OCI-LY7 (cell line): ENCODE data around the gene ORC4. TPM values are rescaled to one million over a fixed set of nuclear protein-coding genes. Genes with fewer than 3 reads are reported as not detected.

Experiments used
- BruUV-seq: library from RNA; stranded (reverse); fragments of 400-500 nt; replicated peaks from 2 replicates; lab custom pipeline; 2021; lab: Mats Ljungman, UMichigan
- CTCF ChIA-PET: fragments of 300-600 bp; sonication (Branson Sonifier 250); formaldehyde crosslinking; loops from one replicate; lab custom pipeline; 2022; ENCODE audit warnings: antibody characterized with exemption; ENCODE audit not compliant: unreplicated experiment; lab: Charles Lee
- POLR2A ChIA-PET: fragments of 300-600 bp; sonication (Branson Sonifier 250); formaldehyde crosslinking; loops from one replicate; lab custom pipeline; 2022; ENCODE audit warnings: antibody characterized with exemption; lab: Charles Lee
- DNase-seq: peaks from one replicate; pipeline ENCODE4 v3.0.0-alpha.2; 2015; ENCODE audit warnings: low spot score
- H2AFZ ChIP-seq: fragments of 200-600 bp; sonication (generic), shearing (Covaris generic); 2 replicates; pipeline ENCODE4 v1.6.1; 2014; ENCODE audit warnings: mild to moderate bottlenecking, antibody characterized with exemption, low read length, moderate library complexity
- H3K27ac ChIP-seq: fragments of 200-600 bp; sonication (generic); 2 replicates; pipeline ENCODE4 v1.5.1; 2014; ENCODE audit warnings: mixed run types, low read depth, mild to moderate bottlenecking, moderate library complexity, low read length, inconsistent platforms; ENCODE audit not compliant: poor library complexity, severe bottlenecking
- H3K36me3 ChIP-seq: fragments of 200-600 bp; sonication (generic); 2 replicates; pipeline ENCODE4 v1.6.1; 2014; ENCODE audit warnings: mild to moderate bottlenecking, antibody characterized with exemption, low read length, moderate library complexity, mixed read lengths; ENCODE audit not compliant: insufficient read depth
- H3K4me1 ChIP-seq: fragments of 200-600 bp; sonication (generic); 2 replicates; pipeline ENCODE4 v1.5.1; 2014; ENCODE audit warnings: mild to moderate bottlenecking, low read length; ENCODE audit not compliant: insufficient read depth, poor library complexity, severe bottlenecking
- H3K4me2 ChIP-seq: fragments of 200-600 bp; sonication (generic); 2 replicates; pipeline ENCODE4 v1.6.1; 2014; ENCODE audit warnings: mild to moderate bottlenecking, low read length
- H3K4me3 ChIP-seq: fragments of 200-600 bp; sonication (generic); 2 replicates; pipeline ENCODE4 v1.5.1; 2014; ENCODE audit warnings: mild to moderate bottlenecking, low read depth, low read length; ENCODE audit not compliant: poor library complexity, severe bottlenecking
- H3K79me2 ChIP-seq: fragments of 200-600 bp; sonication (generic); 2 replicates; pipeline ENCODE4 v1.6.1; 2016; ENCODE audit warnings: low read depth, mild to moderate bottlenecking, low read length, moderate library complexity, mixed read lengths; ENCODE audit not compliant: insufficient read depth
- H3K9me2 ChIP-seq: fragments of 200-600 bp; sonication (generic); 2 replicates; pipeline ENCODE4 v1.6.1; 2016; ENCODE audit warnings: mild to moderate bottlenecking, low read length, mixed read lengths; ENCODE audit not compliant: insufficient read depth
- H3K9me3 ChIP-seq: fragments of 200-600 bp; sonication (generic); 2 replicates; pipeline ENCODE4 v1.6.1; 2014; ENCODE audit warnings: mild to moderate bottlenecking, mixed run types, low read length, mixed read lengths
- H4K20me1 ChIP-seq: fragments of 200-600 bp; sonication (generic); 2 replicates; pipeline ENCODE4 v1.6.1; 2014; ENCODE audit warnings: mild to moderate bottlenecking, antibody characterized with exemption, low read length, moderate library complexity, mixed read lengths; ENCODE audit not compliant: insufficient read depth
- EZH2phosphoT487 ChIP-seq: fragments of 200-600 bp; sonication (generic); IDR thresholded peaks from 2 replicates; pipeline ENCODE4 v1.6.1; 2018; ENCODE audit warnings: low read depth, borderline replicate concordance, mild to moderate bottlenecking, mixed run types, antibody characterized with exemption, low read length, moderate library complexity, mixed read lengths
- intact Hi-C: fragments of 100-400 bp; cut with micrococcal nuclease; formaldehyde crosslinking; loops from one replicate; pipeline ENCODE4 v1.10.0; 2022; ENCODE audit not compliant: unreplicated experiment
- total RNA-seq, 2 experiments: library from RNA; depleted of rRNA in 1 of 2; stranded (reverse); fragments of >200 nt in 1 of 2; shearing (Covaris generic) in 1 of 2; gene quantifications; 2 replicates each; pipeline ENCODE4 v1.2.3, GENCODE V29; 2014 to 2022
- TF ChIP-seq, protein P1 (sequence below): fragments of 200-600 bp; sonication (generic); conservative IDR thresholded peaks from 2 replicates; pipeline ENCODE4 v1.5.1; 2014; ENCODE audit warnings: mild to moderate bottlenecking, antibody characterized with exemption, low read length, moderate library complexity, mixed read lengths

ORC4 gene
- total RNA-seq, 2 experiments from 2014 or later: 20.3 to 37.4 TPM

DNA sequence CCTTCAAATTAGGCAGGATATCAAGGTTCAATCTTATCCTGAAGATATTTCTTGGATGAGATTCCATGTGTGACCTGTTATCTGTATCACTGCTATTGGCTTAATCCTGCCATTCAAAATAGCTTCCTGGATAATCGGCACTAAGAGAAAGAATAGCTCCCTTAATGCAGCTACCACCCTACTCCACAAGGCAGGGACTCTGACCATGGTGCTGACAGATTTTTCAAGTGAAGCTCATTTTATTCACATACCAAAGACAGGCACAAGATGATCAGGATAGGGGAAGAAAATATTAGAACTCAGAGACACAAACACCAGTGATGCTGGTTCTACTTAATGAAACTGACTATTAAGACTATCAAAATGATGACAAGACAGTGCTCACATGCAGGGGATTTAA, 74.9 kb downstream of the ORC4 start:
- Histone ChIP-seq H2AFZ (no peak overlapping the region), H3K4me1 (no peaks in the 10 kb centered on the region), H3K36me3 (no peaks in the 10 kb centered on the region; the same call in 1 of the 2 replicates), H3K79me2 (no peaks in the 10 kb centered on the region), H3K4me3 (no peak overlapping the region), H3K4me2 (no peak overlapping the region), H3K27ac (no peak overlapping the region), H3K9me2 (no peaks in the 10 kb centered on the region), H3K9me3 (no peaks in the 10 kb centered on the region), H4K20me1 (no peaks in the 10 kb centered on the region)
- POLR2A ChIA-PET: no interaction called here
- no peak for DNase-seq
- CTCF ChIA-PET: interaction anchor here (0.6 kb wide), 1 partner anchor 84 kb away, joined by 3 read pairs; no protein-coding TSS in a partner anchor
- BruUV-seq: no TSS peak
- intact Hi-C loops: no loop called here
- TF ChIP-seq EZH2phosphoT487: no peak
- TF ChIP-seq, protein P1, sequence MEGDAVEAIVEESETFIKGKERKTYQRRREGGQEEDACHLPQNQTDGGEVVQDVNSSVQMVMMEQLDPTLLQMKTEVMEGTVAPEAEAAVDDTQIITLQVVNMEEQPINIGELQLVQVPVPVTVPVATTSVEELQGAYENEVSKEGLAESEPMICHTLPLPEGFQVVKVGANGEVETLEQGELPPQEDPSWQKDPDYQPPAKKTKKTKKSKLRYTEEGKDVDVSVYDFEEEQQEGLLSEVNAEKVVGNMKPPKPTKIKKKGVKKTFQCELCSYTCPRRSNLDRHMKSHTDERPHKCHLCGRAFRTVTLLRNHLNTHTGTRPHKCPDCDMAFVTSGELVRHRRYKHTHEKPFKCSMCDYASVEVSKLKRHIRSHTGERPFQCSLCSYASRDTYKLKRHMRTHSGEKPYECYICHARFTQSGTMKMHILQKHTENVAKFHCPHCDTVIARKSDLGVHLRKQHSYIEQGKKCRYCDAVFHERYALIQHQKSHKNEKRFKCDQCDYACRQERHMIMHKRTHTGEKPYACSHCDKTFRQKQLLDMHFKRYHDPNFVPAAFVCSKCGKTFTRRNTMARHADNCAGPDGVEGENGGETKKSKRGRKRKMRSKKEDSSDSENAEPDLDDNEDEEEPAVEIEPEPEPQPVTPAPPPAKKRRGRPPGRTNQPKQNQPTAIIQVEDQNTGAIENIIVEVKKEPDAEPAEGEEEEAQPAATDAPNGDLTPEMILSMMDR: no peak

- H3K9me2 ChIP-seq: no peaks in the 10 kb centered on the region
- DNase-seq: no peak
- TF ChIP-seq, protein P1: no peak
- no peak for TF ChIP-seq EZH2phosphoT487
- H3K4me1 ChIP-seq: no peaks in the 10 kb centered on the region
- H2AFZ ChIP-seq: no peak overlapping the region
- BruUV-seq: no TSS peak
- no peak overlapping the region for H3K4me2 ChIP-seq
- H3K9me3 ChIP-seq: no peaks in the 10 kb centered on the region
- POLR2A ChIA-PET: no interaction called here
- no peaks in the 10 kb centered on the region for H3K79me2 ChIP-seq
- intact Hi-C loops: loop anchor here (5.0 kb wide), 2 partner anchors 263 to 1053 kb away; no protein-coding TSS in a partner anchor
- no peak overlapping the region for H3K4me3 ChIP-seq
- H4K20me1 ChIP-seq: no peaks in the 10 kb centered on the region
- CTCF ChIA-PET: no interaction called here
- H3K27ac ChIP-seq: no peak overlapping the region
- H3K36me3 ChIP-seq: peaks cover 16% of the 10 kb centered on the region; the same call in 1 of the 2 replicates
Measured at GRCh38 chr2:147939313-147939712, 81.2 kb downstream of the ORC4 start.

- no peaks in the 10 kb centered on the region for H3K9me3 ChIP-seq
- H3K4me1 ChIP-seq: no peaks in the 10 kb centered on the region
- no peaks in the 10 kb centered on the region for H4K20me1 ChIP-seq
- no peak overlapping the region for H3K27ac ChIP-seq
- no peaks in the 10 kb centered on the region for H3K79me2 ChIP-seq
- H3K9me2 ChIP-seq: no peaks in the 10 kb centered on the region
- intact Hi-C loops: loop anchor here (1.0 to 5.0 kb wide), 3 partner anchors 264 to 1054 kb away; no protein-coding TSS in a partner anchor
- ChIA-PET CTCF (no interaction called here), POLR2A (interaction anchor here (0.8 kb wide), 1 partner anchor 17 kb away, joined by 4 read pairs; no protein-coding TSS in a partner anchor)
- H3K36me3 ChIP-seq: peaks cover 18% of the 10 kb centered on the region; the same call in 1 of the 2 replicates
- DNase-seq: peak; percentile 41
- TF ChIP-seq, protein P1: peak; percentile 98
- no peak for TF ChIP-seq EZH2phosphoT487
- H2AFZ ChIP-seq: no peak overlapping the region
- no peak overlapping the region for H3K4me3 ChIP-seq
- BruUV-seq: no TSS peak
- no peak overlapping the region for H3K4me2 ChIP-seq
Measured at GRCh38 chr2:147937744-147938349, 82.7 kb downstream of the ORC4 start.
